Measurements from ENCODE around the gene PTX4. TPM values are rescaled to one million over a fixed set of nuclear protein-coding genes. Genes with fewer than 3 reads are reported as not detected.

Gene PTX4
- total RNA-seq, 3 donors from 2014 or later, result not detected

- Histone ChIP-seq H3K27ac (peak overlapping the region in 1 of 2 donors; percentile 63), H3K36me3 (no peaks in the 10 kb centered on the region), H3K9me3 (no peaks in the 10 kb centered on the region), H3K4me3 (peak overlapping the region in 2 of 3 donors; percentile 22 to 55), H3K4me1 (no peaks in the 10 kb centered on the region), H3K27me3 (no peaks in the 10 kb centered on the region)
- intact Hi-C loops (cut with DNase I; ENCODE audit: low total_unique reads), result no loop called here
- no peak for TF ChIP-seq POLR2A (IDR thresholded peaks at IDR 0.05)
- TF ChIP-seq CTCF (IDR thresholded peaks at IDR 0.05), result no peak
- no peak for TF ChIP-seq POLR2AphosphoS5 (IDR thresholded peaks at IDR 0.05)
- DNase-seq (ENCODE audit: low spot score in 2 of 2), result no peak
Measured at GRCh38 chr16:1468426-1468810, 20.3 kb downstream of the PTX4 start.

- Histone ChIP-seq H3K36me3 (no peaks in the 10 kb centered on the region), H3K4me1 (no peaks in the 10 kb centered on the region), H3K4me3 (no peak overlapping the region), H3K27me3 (no peaks in the 10 kb centered on the region), H3K9me3 (no peaks in the 10 kb centered on the region), H3K27ac (no peak overlapping the region)
- intact Hi-C loops (cut with DNase I; ENCODE audit: low total_unique reads), result no loop called here
- TF ChIP-seq POLR2A (IDR thresholded peaks at IDR 0.05) (no peak), CTCF (IDR thresholded peaks at IDR 0.05) (no peak), POLR2AphosphoS5 (IDR thresholded peaks at IDR 0.05) (no peak)
- no peak for DNase-seq (ENCODE audit: low spot score in 2 of 2)
Measured at GRCh38 chr16:1466968-1467521, 21.7 kb downstream of the PTX4 start.

DNA sequence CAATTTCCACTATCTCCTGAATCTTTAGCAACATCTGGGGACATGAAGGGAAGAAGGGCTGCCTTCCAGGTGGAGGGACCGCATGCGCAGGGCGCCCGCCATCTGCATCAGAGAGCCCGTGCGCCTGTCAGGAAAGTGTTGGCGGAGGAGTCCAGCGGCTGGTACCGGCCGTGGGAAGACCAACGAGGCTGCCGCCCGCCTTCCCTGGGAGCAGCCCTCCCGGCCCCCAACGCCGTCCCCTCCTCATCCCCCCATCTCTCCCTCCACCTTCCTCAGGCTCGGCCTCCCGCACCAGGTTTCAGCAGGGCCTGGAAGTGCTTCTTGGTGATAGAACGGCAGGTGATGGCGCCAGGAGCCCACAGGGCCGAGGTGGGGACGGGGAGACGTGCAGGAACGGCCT is 22.7 kb downstream of the PTX4 start:
- H3K27me3 ChIP-seq, result no peaks in the 10 kb centered on the region
- intact Hi-C loops (cut with DNase I; ENCODE audit: low total_unique reads), result no loop called here
- no peaks in the 10 kb centered on the region for H3K9me3 ChIP-seq
- H3K36me3 ChIP-seq, result no peaks in the 10 kb centered on the region
- no peak for TF ChIP-seq CTCF (IDR thresholded peaks at IDR 0.05)
- no peak for TF ChIP-seq POLR2A (IDR thresholded peaks at IDR 0.05)
- TF ChIP-seq POLR2AphosphoS5 (IDR thresholded peaks at IDR 0.05), result no peak
- no peak for DNase-seq (ENCODE audit: low spot score in 2 of 2)
- H3K27ac ChIP-seq, result no peak overlapping the region
- H3K4me1 ChIP-seq, result no peaks in the 10 kb centered on the region
- no peak overlapping the region for H3K4me3 ChIP-seq

DNA sequence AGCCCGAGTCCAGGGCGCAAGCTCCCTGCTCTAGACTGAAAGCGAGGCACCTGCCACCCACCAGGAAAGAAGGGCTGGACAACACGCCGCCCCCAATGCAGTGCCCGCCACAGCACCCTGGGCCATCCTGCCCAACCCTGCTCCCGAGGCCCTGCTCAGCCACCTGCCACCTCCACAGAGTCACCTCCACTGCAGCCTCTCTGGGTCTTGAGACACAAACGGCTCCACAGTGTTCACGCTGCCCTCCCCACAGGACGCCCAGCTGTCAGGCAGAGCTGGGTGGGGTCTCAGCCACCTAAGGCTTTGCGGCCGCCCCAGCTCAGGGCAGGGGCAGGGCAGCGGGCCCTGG is 23.2 kb downstream of the PTX4 start:
- no peak for DNase-seq (ENCODE audit: low spot score in 2 of 2)
- H3K4me3 ChIP-seq, result no peak overlapping the region

More for the DNA sequence above, 23.2 kb downstream of the PTX4 start:
- TF ChIP-seq CTCF (IDR thresholded peaks at IDR 0.05), result no peak
- Histone ChIP-seq H3K9me3 (no peaks in the 10 kb centered on the region), H3K27ac (no peak overlapping the region), H3K27me3 (no peaks in the 10 kb centered on the region), H3K4me1 (no peaks in the 10 kb centered on the region), H3K36me3 (no peaks in the 10 kb centered on the region)
- intact Hi-C loops (cut with DNase I; ENCODE audit: low total_unique reads), result no loop called here
